Right cardiac atrium (tissue), 5 donors: ENCODE data around the gene TSSK6. TPM values are rescaled to one million over a fixed set of nuclear protein-coding genes. Genes with fewer than 3 reads are reported as not detected.
A peak's percentile ranks its signal among the peaks of the same experiment; 100 is the strongest.
"Not testable (repeated sequence)": the region's sequence is repeated elsewhere in the genome, so short reads cannot be mapped to it uniquely, and the experiment has no call there.

Experiments used
- ATAC-seq, 2 donors: fragments of 200-7000 bp; cut with Tn5 transposase; one replicate each; pipeline versions ENCODE4 v1.8.0 to v1.9.1; 2020; ENCODE audit warnings: moderate library complexity in 2 of 2, mild to moderate bottlenecking in 1 of 2
- DNase-seq, 3 donors: peaks; one replicate each; pipeline ENCODE4 v3.0.0-alpha.2; 2020
- H3K27ac ChIP-seq: one replicate; pipeline ENCODE4 v1.5.1; 2013; ENCODE audit warnings: mild to moderate bottlenecking, low read length, control low read depth, moderate library complexity
- H3K27me3 ChIP-seq: one replicate; pipeline ENCODE4 v1.6.1; 2013; ENCODE audit not compliant: control insufficient read depth, insufficient read depth
- H3K4me1 ChIP-seq: one replicate; pipeline ENCODE4 v1.6.1; 2013; ENCODE audit warnings: low read length; ENCODE audit not compliant: control insufficient read depth, insufficient read depth
- H3K4me3 ChIP-seq: one replicate; pipeline ENCODE4 v1.5.1; 2013; ENCODE audit warnings: low read length, control low read depth
- H3K9me3 ChIP-seq: one replicate; pipeline ENCODE4 v1.6.1; 2013; ENCODE audit warnings: low read length; ENCODE audit not compliant: control insufficient read depth
- WGBS: extraction: QIAGEN DNeasy Blood & Tissue Kit; methylation state at CpG from one replicate; pipeline ENCODE4 v1.1.7; 2013; 5-methylcytosine and 5-hydroxymethylcytosine counted together
- intact Hi-C, 4 donors: fragments of 100-400 bp; cut with DNase I; formaldehyde crosslinking; loops; one replicate each; pipeline versions ENCODE4 v1.11.0 to v1.14.0; 2022 to 2023
- polyA plus RNA-seq: library from polyadenylated mRNA; stranded (reverse); fragments of 200-250 nt; gene quantifications from one replicate; pipeline ENCODE4 v1.2.3, GENCODE V29; 2013
- total RNA-seq, 4 donors: library from RNA; stranded (reverse); fragmentation: NEBNext Ultra II Directional; extraction: Animal tissue kit (Norgen Biotek cat#: 25700); gene quantifications; one replicate each; pipeline ENCODE4 v1.2.1, GENCODE V29; 2021
- donor health status: healthy with polysubstance abuse.
- donor health status: DM: no; HTN: yes; CAD: no.
- donor health status: DM: no; HTN: no; CAD: no.
- donor health status: DM: no; HTN: yes; CAD: no; lungs with severe emphysema.
- donor health status: DM: yes; HTN: yes; CAD: no.

The TSSK6 gene
- total and polyA plus RNA-seq, 5 donors: 0.28 to 0.97 (median 0.77) TPM

DNA sequence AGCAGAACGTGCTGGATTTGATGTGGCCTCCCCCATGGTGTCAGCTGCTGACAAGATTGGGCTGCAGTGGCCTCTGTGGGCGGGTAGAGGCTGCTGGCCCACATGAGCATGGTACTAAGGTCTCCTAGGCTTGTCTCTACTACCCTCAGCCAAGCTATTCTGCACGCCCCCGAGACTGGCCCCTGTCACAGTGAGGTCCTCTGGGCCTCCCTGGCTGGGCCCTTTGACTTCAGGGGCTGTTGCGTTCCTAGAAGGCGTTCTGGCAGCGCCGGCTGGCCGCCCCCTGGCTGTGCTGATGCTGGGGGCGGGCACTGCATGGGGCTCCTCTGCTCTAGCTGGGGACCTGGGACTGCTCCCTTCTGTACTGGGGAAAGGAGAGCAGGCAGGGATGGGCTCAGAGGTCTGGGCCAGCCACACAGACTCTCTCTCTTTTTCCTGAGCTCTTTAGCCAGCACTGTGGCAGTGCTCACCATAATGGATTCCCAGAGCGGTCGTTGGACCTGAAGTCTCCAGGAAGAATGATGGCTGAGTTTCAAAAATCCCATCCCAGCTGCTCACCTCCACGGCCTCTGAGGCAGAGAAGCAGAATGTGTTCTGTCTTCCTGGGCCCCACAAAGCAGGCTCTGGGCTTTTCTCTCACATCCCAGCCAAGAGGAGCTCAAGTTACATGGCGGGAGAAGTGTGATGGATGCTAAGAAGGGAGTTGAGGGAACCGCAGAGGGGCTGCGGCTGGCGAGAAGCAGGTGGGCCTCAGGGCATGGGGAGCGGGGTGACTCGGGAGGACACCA is 32.3 kb downstream of the TSSK6 start:
- ATAC-seq (peak in 1 of 2 donors; percentile 39), DNase-seq (peak in 1 of 3 donors; percentile 63)
- H3K27me3 ChIP-seq: no peaks in the 10 kb centered on the region
- WGBS: 49% methylated on average over 19 of the region's 19 CpGs
- H3K9me3 ChIP-seq: no peaks in the 10 kb centered on the region
- H3K27ac ChIP-seq: no peak overlapping the region
- intact Hi-C loops: loop anchor here in 1 of 4 donors (10.0 kb wide), 1 partner anchor 78 kb away; the partner anchor contains the start of gene GATAD2A
- peaks cover 9% of the 10 kb centered on the region for H3K4me1 ChIP-seq
- no peak overlapping the region for H3K4me3 ChIP-seq

DNA sequence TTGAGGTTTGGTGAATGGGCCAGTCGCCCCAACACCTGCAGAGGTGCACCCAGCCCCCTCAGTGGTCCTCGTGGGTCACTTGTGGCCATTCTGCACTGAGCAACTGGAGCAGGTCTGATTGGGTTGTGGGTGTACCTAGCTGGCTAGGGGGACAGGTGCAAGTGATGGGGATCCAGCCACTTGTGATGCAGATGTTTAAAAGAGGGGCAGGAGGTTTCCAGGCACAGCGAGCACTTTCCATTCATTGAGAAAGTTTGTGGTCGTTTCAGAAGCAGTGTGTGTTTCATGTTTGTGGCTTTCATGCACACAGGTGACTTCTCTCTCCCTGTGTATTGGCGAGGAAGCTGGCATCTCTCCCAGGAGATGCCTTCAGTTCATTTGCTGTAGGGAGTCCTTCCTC is 34.7 kb downstream of the TSSK6 start:
- Histone ChIP-seq H3K27me3 (no peaks in the 10 kb centered on the region), H3K9me3 (no peaks in the 10 kb centered on the region), H3K4me1 (peaks cover 7% of the 10 kb centered on the region), H3K27ac (no peak overlapping the region), H3K4me3 (no peak overlapping the region)
- 82% methylated on average over 5 of the region's 5 CpGs for WGBS
- DNase-seq (peak in 1 of 3 donors; percentile 25), ATAC-seq (no peak)
- intact Hi-C loops: loop anchor here in 1 of 4 donors (10.0 kb wide), 1 partner anchor 76 kb away; the partner anchor contains the start of gene GATAD2A

DNA sequence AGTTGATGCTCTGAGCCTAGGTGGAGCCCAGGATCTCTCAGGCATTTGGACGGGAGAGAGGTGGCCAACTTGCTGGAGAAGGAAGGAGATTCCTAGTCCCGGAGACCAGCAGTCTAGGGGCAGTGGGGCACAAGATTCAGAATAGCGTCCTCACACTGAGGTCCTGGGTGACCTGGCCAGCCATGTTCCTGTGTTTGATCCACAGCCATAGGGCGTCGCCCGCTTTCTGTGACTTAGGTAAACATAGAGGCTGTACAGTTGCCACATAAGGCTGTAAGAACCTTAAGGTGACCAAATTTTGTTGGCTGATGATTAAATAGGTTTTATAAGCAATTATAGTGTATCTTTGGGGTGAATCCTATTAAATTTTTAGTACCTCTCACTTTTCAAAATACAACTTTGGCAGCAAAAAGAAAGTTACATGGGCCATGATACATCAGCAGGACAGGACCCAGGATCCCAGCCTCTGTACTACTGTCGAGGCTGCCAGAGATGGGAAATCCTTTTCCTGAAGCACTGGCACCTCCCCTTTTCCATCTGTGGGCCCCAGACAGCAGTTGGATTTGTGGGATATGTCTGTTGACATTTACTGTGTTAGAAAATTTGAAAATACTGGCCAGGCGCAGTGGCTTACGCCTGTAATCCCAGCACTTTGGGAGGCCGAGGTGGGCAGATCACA is 37.5 kb downstream of the TSSK6 start:
- H3K4me1 ChIP-seq: peaks cover 3% of the 10 kb centered on the region
- DNase-seq (peak in 1 of 3 donors; percentile 33), ATAC-seq (peak in 1 of 2 donors; percentile 60)
- no peak overlapping the region for H3K4me3 ChIP-seq
- H3K27me3 ChIP-seq: no peaks in the 10 kb centered on the region
- intact Hi-C loops: no loop called here
- 88% methylated on average over 10 of the region's 10 CpGs for WGBS
- no peaks in the 10 kb centered on the region for H3K9me3 ChIP-seq
- no peak overlapping the region for H3K27ac ChIP-seq

- ATAC-seq: peak; percentile 7 to 35
- H3K27me3 ChIP-seq: no peaks in the 10 kb centered on the region
- 73% methylated on average over 19 of the region's 19 CpGs for WGBS
- no peaks in the 10 kb centered on the region for H3K9me3 ChIP-seq
- intact Hi-C loops: no loop called here
- DNase-seq: peak in 1 of 3 donors; percentile 49
- H3K4me1 ChIP-seq: peaks cover 2% of the 10 kb centered on the region
- H3K27ac ChIP-seq: no peak overlapping the region
- no peak overlapping the region for H3K4me3 ChIP-seq
Observed at GRCh38 chr19:19475849-19476828, 39.2 kb downstream of the TSSK6 start.

DNA sequence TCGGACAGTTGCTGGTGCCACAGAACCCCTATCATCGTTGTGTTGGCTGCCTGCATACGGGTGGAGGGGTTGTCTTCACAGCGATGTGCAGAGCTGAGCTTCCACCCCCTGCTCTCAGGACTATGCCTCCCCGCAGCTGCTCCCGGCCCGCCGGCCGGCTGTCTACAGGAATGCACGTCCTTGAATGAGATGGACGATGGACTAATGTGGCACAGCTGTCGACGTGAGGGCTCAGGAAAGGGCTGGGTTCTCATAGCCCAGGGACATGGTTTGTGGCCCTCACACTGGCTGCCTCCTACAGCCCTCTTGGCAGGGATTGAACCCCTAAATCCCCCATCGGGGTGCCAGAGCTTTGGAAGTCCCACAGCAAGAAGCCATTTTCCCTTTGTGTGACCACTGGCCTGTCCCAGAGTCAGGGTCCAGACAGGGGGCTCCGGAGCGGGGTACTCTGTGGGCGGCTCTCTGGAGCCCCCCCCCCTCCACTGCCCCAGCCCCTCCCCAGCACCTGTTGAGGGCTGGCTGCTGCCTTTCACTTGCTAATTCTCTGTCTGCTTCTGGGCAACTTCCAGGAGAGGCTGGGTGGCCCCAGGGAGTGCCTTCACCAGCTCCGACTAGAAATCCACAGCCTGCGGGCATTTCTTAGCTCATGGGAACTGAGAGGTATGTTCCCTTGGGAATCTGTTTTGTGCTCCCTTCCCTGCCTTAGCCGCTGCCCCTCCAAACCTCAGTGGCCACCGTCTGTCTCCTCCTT is 40.2 kb downstream of the TSSK6 start:
- peak in 1 of 2 donors; percentile 12 for ATAC-seq
- 62% methylated on average over 21 of the region's 21 CpGs for WGBS

GRCh38 chr19:19472106-19472505 is 43.2 kb downstream of the TSSK6 start:
- H3K9me3 ChIP-seq, DNase-seq, H3K4me1 ChIP-seq, H3K4me3 ChIP-seq, H3K27me3 ChIP-seq, H3K27ac ChIP-seq, intact Hi-C loops: not testable (repeated sequence)
- peak in 1 of 2 donors; percentile 48 for ATAC-seq
- WGBS: 76% methylated on average over 5 of the region's 5 CpGs

More for the DNA sequence above, 40.2 kb downstream of the TSSK6 start:
- intact Hi-C loops: no loop called here
- Histone ChIP-seq H3K27me3 (no peaks in the 10 kb centered on the region), H3K9me3 (no peaks in the 10 kb centered on the region), H3K4me1 (peaks cover 2% of the 10 kb centered on the region), H3K4me3 (no peak overlapping the region), H3K27ac (no peak overlapping the region)
- peak in 1 of 3 donors; percentile 20 for DNase-seq

GRCh38 chr19:19471682-19472081 is 43.7 kb downstream of the TSSK6 start:
- ATAC-seq (no peak), DNase-seq (no peak)
- Histone ChIP-seq H3K4me3 (no peak overlapping the region), H3K9me3 (peaks cover 2% of the 10 kb centered on the region), H3K4me1 (peaks cover 2% of the 10 kb centered on the region), H3K27ac (no peak overlapping the region), H3K27me3 (no peaks in the 10 kb centered on the region)
- intact Hi-C loops: no loop called here
- 88% methylated on average over 6 of the region's 6 CpGs for WGBS

DNA sequence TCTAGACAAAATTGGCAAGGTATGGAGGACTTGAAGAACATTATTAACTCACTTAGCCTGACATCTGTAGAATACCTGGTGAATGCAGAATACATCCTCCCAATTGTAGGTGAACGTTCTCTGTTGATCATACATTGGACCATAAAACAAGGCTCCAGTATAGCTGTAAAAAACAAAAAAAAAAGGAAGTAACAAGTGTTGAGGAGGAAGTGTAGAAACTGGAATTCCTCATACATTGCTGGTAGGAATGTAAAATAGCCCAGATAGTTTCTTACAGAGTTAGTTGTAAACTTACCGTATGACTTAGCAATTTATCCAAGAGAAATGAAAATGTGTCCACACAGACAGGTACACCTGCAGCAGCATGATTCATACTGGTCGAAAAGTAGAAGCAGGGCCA is 44.8 kb downstream of the TSSK6 start:
- 87% methylated on average over 3 of the region's 3 CpGs for WGBS
- Histone ChIP-seq H3K4me3 (no peak overlapping the region), H3K4me1 (peaks cover 2% of the 10 kb centered on the region), H3K27me3 (no peaks in the 10 kb centered on the region), H3K9me3 (peaks cover 2% of the 10 kb centered on the region), H3K27ac (no peak overlapping the region)
- intact Hi-C loops: no loop called here
- no peak for ATAC-seq
- DNase-seq: no peak

GRCh38 chr19:19468424-19469050 is 46.8 kb downstream of the TSSK6 start:
- H3K4me1 ChIP-seq: peaks cover 8% of the 10 kb centered on the region
- peaks cover 2% of the 10 kb centered on the region for H3K9me3 ChIP-seq
- ATAC-seq (no peak), DNase-seq (no peak)
- 98% methylated on average over 2 of the region's 2 CpGs for WGBS
- intact Hi-C loops: no loop called here
- H3K27ac ChIP-seq: no peak overlapping the region
- H3K27me3 ChIP-seq: no peaks in the 10 kb centered on the region
- no peak overlapping the region for H3K4me3 ChIP-seq

DNA sequence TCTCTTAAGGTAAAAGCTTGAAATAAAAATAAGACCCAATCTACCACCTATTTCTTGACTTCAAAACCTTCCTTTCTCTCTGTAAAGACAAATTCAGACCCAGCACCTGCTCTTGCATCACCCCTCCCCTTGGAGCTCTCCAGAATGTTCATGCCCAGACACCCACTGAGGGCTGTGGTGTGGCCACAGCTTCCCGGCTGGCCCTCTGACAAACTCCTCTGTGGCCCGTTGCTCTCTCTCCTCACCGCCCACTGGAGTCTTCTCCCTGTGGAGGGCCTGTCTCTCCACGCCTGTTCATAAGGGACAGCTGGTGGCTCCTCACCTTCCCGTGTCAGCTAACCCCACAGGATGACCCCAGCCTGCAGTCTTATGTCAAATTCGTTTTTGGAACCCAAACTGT is 49.1 kb downstream of the TSSK6 start:
- peaks cover 27% of the 10 kb centered on the region for H3K4me1 ChIP-seq
- DNase-seq: no peak
- no peak overlapping the region for H3K4me3 ChIP-seq
- no peak for ATAC-seq
- peaks cover 2% of the 10 kb centered on the region for H3K9me3 ChIP-seq
- intact Hi-C loops: no loop called here
- 89% methylated on average over 6 of the region's 6 CpGs for WGBS
- no peak overlapping the region for H3K27ac ChIP-seq
- H3K27me3 ChIP-seq: no peaks in the 10 kb centered on the region
